ENCODE measurements around the gene MYMX. TPM values are rescaled to one million over a fixed set of nuclear protein-coding genes. Genes with fewer than 3 reads are reported as not detected.

Gene MYMX
- total RNA-seq, 3 donors from 2014 or later: 0.39 TPM; not detected in 2

DNA sequence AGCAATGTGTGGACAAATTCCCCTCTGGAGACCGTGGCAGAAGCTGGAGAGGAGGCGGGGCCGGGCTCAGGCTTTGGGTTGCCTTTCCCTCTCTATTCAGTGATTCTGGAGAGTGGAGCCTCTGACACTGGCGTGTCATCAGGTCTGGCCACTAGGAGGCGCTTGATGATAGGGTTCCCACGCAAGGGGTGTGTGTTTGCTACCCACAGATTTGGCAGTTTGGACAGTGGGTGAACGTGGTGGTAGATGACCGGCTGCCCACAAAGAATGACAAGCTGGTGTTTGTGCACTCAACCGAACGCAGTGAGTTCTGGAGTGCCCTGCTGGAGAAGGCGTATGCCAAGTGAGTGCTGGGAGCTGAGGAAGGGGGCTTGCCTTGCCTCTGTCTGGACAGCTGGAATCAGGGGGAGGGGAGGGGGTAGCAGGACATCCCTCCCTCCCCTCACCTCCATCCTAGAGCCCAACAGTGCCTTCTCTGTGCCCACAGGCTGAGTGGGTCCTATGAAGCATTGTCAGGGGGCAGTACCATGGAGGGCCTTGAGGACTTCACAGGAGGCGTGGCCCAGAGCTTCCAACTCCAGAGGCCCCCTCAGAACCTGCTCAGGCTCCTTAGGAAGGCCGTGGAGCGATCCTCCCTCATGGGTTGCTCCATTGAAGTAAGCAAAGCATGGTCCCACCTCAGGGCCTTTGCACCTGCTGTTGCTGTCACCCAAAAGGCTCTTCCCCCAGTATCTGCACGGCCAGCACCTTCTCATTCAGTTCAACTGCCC, 43.8 kb upstream of the MYMX start:
- DNase-seq (peak; percentile 76 to 94 (median 85)), ATAC-seq (peak; percentile 88)
- Histone ChIP-seq H3K4me1 (ENCODE audit: low read depth) (peaks cover 8% of the 10 kb centered on the region), H3K36me3 (ENCODE audit: low read depth) (no peaks in the 10 kb centered on the region), H3K9me3 (no peaks in the 10 kb centered on the region), H3K4me3 (no peak overlapping the region)
- TF ChIP-seq, protein P1, sequence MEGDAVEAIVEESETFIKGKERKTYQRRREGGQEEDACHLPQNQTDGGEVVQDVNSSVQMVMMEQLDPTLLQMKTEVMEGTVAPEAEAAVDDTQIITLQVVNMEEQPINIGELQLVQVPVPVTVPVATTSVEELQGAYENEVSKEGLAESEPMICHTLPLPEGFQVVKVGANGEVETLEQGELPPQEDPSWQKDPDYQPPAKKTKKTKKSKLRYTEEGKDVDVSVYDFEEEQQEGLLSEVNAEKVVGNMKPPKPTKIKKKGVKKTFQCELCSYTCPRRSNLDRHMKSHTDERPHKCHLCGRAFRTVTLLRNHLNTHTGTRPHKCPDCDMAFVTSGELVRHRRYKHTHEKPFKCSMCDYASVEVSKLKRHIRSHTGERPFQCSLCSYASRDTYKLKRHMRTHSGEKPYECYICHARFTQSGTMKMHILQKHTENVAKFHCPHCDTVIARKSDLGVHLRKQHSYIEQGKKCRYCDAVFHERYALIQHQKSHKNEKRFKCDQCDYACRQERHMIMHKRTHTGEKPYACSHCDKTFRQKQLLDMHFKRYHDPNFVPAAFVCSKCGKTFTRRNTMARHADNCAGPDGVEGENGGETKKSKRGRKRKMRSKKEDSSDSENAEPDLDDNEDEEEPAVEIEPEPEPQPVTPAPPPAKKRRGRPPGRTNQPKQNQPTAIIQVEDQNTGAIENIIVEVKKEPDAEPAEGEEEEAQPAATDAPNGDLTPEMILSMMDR (IDR thresholded peaks at IDR 0.05): peak; percentile 86
- intact Hi-C loops (cut with DNase I, micrococcal nuclease): loop anchor here in 1 of 2 donors (10.0 kb wide), 1 partner anchor 62 kb away; no protein-coding TSS in a partner anchor

DNA sequence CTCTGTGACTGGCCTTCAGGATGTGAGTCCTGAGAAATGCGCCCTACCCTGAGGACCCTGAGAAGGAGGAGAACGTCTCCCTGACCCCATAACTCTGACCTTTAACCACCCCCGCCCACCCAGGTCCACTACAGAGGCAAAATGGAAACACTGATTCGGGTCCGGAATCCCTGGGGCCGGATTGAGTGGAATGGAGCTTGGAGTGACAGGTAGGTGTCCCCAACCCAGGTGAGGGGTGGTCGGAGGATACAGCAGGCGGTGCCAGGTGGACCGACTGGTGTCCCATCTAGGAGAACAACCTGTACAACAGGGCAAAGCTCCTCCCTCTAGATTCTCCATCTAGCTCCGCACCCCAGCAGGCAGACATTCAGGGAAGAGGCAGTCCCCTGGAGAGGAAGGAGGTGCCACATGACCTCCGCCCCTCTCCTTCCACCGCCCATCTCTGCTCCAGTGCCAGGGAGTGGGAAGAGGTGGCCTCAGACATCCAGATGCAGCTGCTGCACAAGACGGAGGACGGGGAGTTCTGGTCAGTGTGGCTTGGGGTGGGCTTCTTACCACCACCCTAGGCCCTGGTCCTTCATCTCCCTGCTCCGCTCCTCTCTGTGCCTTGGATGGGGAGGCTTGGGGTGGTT, 40.5 kb upstream of the MYMX start:
- ATAC-seq (no peak), DNase-seq (no peak)
- H3K4me1 ChIP-seq (ENCODE audit: low read depth): no peaks in the 10 kb centered on the region
- H3K9me3 ChIP-seq: no peaks in the 10 kb centered on the region
- no peak overlapping the region for H3K4me3 ChIP-seq
- TF ChIP-seq, protein P1 (IDR thresholded peaks at IDR 0.05): no peak
- H3K36me3 ChIP-seq (ENCODE audit: low read depth): no peaks in the 10 kb centered on the region
- intact Hi-C loops (cut with DNase I, micrococcal nuclease): loop anchor here in 1 of 2 donors (10.0 kb wide), 1 partner anchor 59 kb away; no protein-coding TSS in a partner anchor

DNA sequence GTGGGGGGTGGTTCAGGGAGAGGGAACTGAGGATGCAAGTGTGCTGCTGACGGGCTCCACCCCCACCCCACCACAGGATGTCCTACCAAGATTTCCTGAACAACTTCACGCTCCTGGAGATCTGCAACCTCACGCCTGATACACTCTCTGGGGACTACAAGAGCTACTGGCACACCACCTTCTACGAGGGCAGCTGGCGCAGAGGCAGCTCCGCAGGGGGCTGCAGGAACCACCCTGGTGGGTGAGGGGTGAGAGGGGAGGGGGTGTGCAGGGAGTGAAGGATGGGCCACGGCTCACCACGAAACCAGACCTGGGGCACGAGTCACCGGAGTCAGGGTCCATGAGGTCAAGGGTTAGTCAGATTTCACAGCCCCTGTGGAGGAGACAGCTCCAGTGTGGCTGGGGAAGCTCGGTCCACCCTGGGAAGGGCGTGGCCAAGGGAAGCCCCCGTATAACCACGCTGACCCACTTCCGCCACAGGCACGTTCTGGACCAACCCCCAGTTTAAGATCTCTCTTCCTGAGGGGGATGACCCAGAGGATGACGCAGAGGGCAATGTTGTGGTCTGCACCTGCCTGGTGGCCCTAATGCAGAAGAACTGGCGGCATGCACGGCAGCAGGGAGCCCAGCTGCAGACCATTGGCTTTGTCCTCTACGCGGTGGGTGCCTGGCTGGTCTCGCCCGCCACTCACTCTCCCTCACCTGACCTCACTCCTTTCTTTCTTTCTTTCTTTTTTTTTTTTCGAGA, 39.8 kb upstream of the MYMX start:
- H3K4me3 ChIP-seq: no peak overlapping the region
- intact Hi-C loops (cut with DNase I, micrococcal nuclease): loop anchor here in 1 of 2 donors (10.0 kb wide), 1 partner anchor 58 kb away; no protein-coding TSS in a partner anchor
- ATAC-seq: no peak

DNA sequence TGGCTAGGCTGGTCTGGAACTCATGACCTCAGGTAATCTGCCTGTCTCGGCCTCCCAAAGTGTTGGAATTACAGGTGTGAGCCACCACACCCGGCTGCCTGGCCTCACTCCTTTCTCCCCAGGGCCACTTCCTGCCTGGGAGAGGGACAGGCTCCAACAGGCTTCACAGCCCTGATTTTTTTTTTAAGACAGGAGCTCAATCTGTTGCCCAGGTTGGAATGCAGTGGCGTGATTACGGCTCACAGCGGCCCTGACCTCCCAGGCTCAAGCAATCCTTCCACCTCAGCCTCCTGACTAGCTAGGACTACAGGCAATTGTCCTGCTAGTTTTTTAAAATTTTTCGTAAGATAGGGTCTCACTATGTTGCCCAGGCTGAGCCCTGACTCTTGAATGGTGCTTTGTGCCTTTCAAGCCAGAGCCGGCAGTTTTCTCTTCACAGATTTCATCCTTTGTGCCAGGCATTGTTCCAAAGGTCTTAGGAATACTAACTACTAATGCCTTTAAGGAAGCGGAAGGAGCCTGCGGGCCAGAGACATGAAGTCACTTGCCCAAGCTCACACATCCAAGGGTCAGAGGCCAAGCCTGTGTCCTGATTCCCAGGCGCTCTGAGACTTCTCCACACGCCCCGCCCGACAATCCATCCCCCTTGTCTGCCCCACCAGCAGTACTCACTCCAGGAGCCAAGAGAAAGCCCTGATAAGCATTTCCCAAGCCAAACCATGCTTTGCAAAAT, 38.9 kb upstream of the MYMX start:
- TF ChIP-seq, protein P1 (IDR thresholded peaks at IDR 0.05): no peak

More for the DNA sequence above, 39.8 kb upstream of the MYMX start:
- Histone ChIP-seq H3K4me1 (ENCODE audit: low read depth) (no peaks in the 10 kb centered on the region), H3K9me3 (no peaks in the 10 kb centered on the region), H3K36me3 (ENCODE audit: low read depth) (no peaks in the 10 kb centered on the region)
- TF ChIP-seq, protein P1 (IDR thresholded peaks at IDR 0.05): no peak
- DNase-seq: no peak

More for the DNA sequence above, 38.9 kb upstream of the MYMX start:
- peak; percentile 50 for ATAC-seq
- H3K4me1 ChIP-seq (ENCODE audit: low read depth): no peaks in the 10 kb centered on the region
- peak in 1 of 3 donors; percentile 73 for DNase-seq
- intact Hi-C loops (cut with DNase I, micrococcal nuclease): loop anchor here in 1 of 2 donors (10.0 kb wide), 1 partner anchor 57 kb away; no protein-coding TSS in a partner anchor
- H3K36me3 ChIP-seq (ENCODE audit: low read depth): no peaks in the 10 kb centered on the region
- H3K4me3 ChIP-seq: no peak overlapping the region
- no peaks in the 10 kb centered on the region for H3K9me3 ChIP-seq

Measured in mucosa of descending colon (tissue), 3 donors.